GM19438 (cell line): ENCODE data around the gene CDH6.

Source experiments
- ATAC-seq: cut with Tn5 transposase; IDR thresholded peaks from one replicate; pipeline ENCODE4 v1.9.1; 2021; ENCODE audit warnings: low read depth; ENCODE audit not compliant: unreplicated experiment

The CDH6 gene

DNA sequence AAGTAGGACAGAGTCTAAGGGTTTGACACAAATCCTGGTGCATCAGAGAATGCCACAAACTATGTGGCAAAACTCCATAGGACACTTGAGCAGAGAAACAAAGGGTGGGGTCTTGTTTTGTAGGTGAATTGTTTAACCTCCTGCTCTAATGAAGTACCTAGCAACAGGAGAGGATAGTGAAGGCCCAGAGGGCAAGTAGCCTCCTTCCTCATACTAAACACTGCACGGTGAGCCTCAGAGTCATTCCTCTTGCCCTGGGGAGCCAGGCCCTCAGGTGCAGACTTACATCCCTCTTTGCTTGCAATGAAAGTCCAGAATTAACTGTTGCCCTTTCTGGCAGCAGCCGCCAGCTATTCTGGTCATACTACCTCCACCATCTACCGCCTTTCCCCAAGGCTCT is 172.3 kb downstream of the CDH6 start:
- ATAC-seq = no peak

DNA sequence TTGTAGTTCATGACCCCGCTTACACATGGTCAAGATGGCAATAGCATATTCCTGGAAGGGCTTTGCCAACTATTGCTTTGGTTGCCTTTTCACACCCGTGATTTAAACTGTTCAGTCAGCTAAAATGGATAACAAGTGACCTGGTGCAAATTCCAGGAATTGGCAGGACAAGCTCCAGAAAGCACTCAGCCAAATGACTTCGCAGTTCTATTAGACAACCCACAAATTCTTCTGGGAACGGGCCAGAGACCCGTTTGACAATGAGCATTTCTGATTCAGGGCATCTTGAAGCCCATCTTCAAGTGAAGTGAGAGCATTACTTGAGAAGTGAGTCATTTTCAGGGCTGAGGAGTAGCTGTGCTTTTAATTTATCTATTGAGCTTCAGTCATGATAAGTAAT is 173.5 kb downstream of the CDH6 start:
- no peak for ATAC-seq

DNA sequence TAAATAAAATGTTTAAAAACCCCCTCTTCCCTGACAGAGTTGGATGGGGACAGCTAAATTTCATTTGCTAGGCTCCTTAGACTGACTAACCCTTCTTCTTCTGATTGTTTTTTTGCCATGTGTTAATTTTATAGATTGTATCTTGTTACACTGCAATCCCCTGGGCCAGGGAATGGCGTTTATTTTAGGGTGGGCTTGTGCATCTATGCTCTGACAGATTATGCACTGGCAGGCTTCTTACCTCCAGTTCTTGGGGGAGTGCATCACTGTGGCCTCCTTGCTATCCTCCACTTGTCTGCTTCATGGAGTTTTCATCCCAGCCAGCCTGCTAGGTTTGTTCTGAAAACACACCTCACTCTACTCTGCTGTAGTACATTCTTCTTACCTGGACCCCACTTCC is 178.6 kb downstream of the CDH6 start:
- ATAC-seq = no peak

DNA sequence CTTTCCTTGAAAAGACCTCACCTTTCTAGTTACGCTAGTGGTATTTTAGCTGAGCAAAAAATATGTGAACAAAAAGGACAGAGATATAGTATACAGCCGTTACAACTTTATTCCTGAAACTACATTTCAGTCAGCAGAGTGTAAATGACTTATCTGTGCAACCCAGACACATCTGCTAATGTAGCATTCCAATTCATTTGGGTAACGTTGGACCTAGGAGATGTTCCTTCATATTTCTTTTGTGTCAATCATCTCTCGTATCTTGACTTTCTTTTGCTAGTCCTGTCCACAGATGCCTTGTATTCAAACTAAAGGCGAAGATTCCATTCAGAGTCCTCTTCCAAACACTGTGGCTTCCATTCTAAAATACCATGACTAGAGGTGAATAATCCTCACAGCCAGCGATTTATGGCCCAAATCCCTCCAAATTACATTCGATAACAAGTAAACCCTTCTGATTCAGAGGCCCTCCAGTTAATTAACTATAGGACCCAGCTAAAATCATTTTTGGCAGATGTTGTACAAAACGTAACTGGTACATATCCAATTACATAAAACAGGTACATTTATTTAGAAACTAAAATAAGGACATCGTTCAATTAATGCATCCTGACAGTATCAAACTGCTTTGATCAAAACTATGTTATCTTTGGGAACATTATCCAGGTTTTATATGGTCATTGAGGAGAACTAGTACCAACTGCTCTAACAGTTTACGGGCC is 182.7 kb downstream of the CDH6 start:
- ATAC-seq = no peak

DNA sequence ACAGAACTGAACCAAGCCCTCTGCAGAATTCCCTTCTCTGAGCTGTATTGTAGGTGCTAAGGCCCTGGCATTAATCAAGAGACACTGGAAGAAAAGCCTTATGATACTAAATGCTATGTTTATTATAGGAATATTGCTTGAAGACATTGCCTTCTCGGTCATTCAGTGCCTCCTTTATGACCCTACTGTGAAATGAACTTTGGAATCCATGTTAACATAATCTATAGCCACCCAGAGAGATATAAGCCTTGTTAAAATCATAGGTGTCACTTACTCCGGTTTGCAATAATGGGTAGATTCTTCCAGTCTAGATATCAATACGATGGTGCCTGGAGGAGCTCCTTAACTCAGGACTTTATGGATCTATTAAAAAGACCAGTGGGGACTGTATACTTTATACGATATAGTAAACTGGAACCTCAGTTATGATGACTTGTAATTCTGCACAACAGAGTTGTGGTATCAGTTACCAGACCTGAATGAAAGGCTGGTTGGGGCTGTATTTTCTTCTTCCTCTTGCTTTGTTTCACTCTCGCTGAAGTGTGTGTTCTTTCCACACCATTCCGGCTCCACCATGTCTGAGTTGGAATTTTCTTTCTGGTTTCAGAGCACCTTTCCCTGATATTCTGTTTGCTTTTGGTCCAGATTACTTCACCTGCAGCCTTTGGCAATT is 183.9 kb downstream of the CDH6 start:
- no peak for ATAC-seq

DNA sequence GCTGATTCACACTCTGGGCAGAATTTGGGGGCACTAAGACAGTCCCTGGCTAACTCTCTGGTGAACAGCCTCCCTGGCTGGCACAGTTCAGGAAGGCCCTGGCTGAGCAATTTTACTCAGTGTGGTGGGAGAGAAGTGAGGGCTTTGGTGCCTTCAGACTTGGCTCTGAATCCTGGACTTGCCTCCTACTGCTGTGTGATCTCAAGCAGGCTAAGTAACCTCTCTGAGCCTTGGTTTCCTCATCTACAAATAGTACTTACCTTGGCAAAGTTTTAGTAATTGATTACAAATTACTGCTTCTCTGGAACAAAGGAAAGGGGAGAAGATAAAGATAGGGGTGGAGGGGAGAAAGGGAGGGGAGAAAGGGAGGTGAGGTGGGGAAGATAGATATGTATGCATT is 184.7 kb downstream of the CDH6 start:
- no peak for ATAC-seq
